Sigmoid colon (tissue), 3 donors: ENCODE data around the gene SORCS1.

ENCODE experiments used
- POLR2A ChIP-seq, 2 donors: fragments of 450-650 bp; IDR thresholded peaks; one replicate each; pipeline ENCODE4 v1.6.1; 2016; ENCODE audit warnings: antibody characterized with exemption in 2 of 2, mild to moderate bottlenecking in 2 of 2, moderate library complexity in 2 of 2
- TF ChIP-seq, protein P1 (sequence below), 4 experiments: fragments of 450-650 bp in 3 of 4; fragments of 200-600 bp in 1 of 4; IDR thresholded peaks; one replicate each; pipeline ENCODE4 v1.5.1; 2016 to 2019; ENCODE audit warnings: antibody characterized with exemption in 4 of 4, mild to moderate bottlenecking in 3 of 4, moderate library complexity in 2 of 4

DNA sequence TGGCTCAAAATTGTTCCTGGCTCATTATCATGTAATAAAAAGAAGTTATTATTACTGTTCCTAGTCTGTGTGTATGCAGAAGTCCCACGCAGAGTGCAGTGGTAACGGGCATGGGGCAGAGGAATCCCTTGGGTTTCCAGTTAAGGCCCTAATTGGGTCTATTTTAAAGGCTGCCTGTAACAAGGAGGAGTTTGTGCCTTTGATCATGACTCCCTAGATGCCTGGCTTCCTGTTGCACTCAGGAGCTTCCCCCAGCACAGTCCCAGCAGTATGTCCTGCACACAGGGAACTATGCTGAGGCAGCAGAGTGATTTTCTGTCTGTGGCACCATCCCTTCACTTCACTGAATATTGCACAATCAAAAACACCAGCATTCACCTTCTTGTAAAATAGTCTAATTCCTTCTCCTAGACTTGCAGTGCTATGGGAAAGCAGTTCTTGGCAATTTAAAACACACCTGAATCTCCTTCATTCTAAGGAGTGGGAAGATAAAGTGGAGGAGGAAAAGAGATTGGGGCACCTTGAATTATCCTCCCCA lies 22.9 kb downstream of the SORCS1 start:
- TF ChIP-seq, protein P1, sequence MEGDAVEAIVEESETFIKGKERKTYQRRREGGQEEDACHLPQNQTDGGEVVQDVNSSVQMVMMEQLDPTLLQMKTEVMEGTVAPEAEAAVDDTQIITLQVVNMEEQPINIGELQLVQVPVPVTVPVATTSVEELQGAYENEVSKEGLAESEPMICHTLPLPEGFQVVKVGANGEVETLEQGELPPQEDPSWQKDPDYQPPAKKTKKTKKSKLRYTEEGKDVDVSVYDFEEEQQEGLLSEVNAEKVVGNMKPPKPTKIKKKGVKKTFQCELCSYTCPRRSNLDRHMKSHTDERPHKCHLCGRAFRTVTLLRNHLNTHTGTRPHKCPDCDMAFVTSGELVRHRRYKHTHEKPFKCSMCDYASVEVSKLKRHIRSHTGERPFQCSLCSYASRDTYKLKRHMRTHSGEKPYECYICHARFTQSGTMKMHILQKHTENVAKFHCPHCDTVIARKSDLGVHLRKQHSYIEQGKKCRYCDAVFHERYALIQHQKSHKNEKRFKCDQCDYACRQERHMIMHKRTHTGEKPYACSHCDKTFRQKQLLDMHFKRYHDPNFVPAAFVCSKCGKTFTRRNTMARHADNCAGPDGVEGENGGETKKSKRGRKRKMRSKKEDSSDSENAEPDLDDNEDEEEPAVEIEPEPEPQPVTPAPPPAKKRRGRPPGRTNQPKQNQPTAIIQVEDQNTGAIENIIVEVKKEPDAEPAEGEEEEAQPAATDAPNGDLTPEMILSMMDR (IDR thresholded peaks at IDR 0.05) = no peak
- no peak for TF ChIP-seq POLR2A (IDR thresholded peaks at IDR 0.05)
